Measurements from ENCODE around the gene TRABD. TPM values are rescaled to one million over a fixed set of nuclear protein-coding genes. Genes with fewer than 3 reads are reported as not detected.
"Not testable (repeated sequence)": the region's sequence is repeated elsewhere in the genome, so short reads cannot be mapped to it uniquely, and the experiment has no call there.

Gene TRABD, protein sequence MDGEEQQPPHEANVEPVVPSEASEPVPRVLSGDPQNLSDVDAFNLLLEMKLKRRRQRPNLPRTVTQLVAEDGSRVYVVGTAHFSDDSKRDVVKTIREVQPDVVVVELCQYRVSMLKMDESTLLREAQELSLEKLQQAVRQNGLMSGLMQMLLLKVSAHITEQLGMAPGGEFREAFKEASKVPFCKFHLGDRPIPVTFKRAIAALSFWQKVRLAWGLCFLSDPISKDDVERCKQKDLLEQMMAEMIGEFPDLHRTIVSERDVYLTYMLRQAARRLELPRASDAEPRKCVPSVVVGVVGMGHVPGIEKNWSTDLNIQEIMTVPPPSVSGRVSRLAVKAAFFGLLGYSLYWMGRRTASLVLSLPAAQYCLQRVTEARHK
- polyA plus RNA-seq (2012; ENCODE audit: missing spikeins): 23.8 TPM

DNA sequence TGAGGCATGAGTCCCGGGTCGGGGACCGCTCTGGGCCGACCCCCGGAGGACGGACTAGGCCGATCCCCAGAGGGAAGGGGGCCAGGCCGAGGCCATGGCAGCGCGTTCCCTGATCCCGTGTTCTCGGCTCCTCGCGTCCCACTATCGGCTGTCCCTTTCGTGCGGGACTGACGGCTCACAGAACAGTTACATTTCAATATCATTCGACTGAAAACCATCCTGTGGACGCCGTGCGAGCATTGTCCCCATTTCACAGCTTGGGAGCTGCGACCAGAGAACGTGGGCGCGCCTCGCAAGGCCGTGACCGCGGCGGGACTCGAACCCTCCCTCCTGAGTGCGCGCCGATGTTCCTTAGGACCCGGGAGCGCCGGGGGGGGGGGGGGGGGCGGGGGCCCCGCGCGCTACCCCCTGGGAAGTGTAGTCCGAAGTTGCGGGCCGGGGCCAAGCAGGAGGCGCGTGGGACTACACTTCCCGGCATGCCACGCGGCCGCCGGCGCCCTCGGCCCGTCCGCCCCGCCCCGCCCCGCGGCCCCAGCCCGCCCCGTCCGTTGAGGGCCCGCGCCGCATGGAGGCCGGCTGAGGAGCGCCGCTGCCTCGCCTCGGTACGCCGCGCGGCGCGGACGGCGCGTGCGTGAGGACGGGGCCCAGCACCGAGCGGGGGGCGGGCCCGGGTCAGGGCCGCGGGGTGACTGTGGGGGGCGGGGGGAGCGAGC lies at the start of gene TRABD:
TSS of gene TRABD (plus strand) at position 539 of the 713 bp plus-strand sequence. CDS start 7,148 bp downstream, outside the sequence.
- TF ChIP-seq POLR2AphosphoS5 (IDR thresholded peaks at IDR 0.05; ENCODE audit: low read depth, low read length) (no peak), TAF1 (IDR thresholded peaks at IDR 0.05; ENCODE audit: borderline replicate concordance, low read depth, low read length) (no peak), POLR2A (IDR thresholded peaks at IDR 0.05; ENCODE audit: low read depth, low read length) (peak; percentile 50; the same call in 1 of the 2 replicates)
- FAIRE-seq: peak; percentile 96

DNA sequence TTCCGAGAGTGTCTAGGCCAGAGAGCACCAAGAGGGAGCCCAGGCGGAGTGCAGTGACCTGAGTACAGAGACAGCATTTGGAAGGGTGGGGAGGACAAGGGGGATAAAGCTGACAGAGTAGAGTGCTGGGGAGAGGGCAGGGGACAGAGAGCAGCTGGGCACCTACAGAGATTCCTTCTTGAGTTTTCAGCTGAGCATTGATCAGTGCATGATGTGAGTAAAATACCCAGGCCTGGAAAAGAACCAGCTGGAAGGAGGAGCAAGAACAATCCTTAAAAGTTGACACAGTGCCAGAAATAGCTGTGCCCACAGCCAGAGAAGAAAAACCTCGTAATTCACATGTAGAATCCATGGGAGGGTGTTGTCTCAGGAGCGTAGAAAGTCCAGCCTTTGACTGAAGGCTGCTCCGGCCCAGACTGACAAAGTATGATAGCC lies 49.1 kb upstream of the TRABD start:
- no peak for FAIRE-seq
- no peak for TF ChIP-seq TAF1 (IDR thresholded peaks at IDR 0.05; ENCODE audit: borderline replicate concordance, low read depth, low read length)
- no peak for TF ChIP-seq POLR2A (IDR thresholded peaks at IDR 0.05; ENCODE audit: low read depth, low read length)
- TF ChIP-seq POLR2AphosphoS5 (IDR thresholded peaks at IDR 0.05; ENCODE audit: low read depth, low read length): no peak
- DNase-seq (ENCODE audit: insufficient read length): no peak

More for the DNA sequence above, at the start of gene TRABD:
- DNase-seq (ENCODE audit: insufficient read length): peak; percentile 95

DNA sequence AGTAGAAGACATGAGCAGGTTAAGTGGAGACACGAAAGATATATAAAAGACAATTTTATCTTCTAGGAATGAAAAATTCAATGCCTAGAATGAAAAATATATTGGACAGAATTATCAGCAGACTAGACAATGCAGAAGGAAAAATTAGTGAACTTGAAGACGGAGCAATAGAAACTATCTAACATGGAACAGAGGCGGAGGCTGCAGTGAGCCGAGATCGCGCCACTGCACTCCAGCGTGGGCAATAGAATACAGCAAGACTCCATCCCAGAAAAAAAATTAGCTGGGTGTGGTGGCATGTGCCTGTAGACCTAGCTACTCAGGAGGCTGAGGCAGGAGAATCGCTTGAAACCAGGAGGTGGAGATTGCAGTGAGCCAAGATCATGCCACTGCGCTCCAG lies 48.4 kb upstream of the TRABD start:
- DNase-seq (ENCODE audit: insufficient read length); FAIRE-seq: not testable (repeated sequence)

DNA sequence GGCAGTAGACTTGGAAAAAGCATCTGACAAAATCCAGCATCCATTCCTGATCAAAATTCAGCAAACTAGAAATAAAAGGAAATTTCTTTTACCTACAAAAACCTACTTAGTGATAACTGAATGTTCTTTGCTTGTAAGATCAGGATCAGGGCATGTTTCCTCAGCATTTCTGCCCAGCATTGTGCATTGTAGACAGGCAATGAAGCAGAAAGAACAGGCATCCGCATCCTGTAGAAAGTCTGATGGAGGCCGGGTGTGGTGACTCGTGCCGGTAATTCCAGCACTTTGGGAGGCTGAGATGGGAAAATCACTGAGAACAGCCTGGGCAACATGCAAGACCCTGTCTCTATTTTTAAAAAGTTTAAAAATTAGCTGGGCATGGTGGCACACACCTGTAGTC lies 47.7 kb upstream of the TRABD start:
- FAIRE-seq (no peak), DNase-seq (ENCODE audit: insufficient read length) (no peak)
- TF ChIP-seq POLR2AphosphoS5 (IDR thresholded peaks at IDR 0.05; ENCODE audit: low read depth, low read length): no peak

DNA sequence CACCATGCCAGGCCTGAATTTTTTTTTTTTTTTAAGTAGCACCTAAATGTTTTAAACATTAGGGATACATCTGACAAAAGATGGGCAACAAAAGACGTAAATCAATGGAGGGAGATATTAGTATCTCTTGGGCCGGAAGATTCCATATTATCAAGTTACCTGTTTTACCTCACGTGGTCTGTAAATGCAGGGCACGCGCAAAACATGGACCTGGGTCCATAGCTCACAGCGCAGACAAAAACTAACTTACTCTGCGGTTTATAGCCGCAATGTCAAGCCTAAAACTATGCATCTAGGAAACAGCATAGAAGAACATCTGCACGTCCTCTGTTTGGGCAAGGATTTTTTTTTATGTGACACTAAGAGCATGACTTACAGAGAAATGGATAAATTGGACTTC lies 46.7 kb upstream of the TRABD start:
- no peak for DNase-seq (ENCODE audit: insufficient read length)

DNA sequence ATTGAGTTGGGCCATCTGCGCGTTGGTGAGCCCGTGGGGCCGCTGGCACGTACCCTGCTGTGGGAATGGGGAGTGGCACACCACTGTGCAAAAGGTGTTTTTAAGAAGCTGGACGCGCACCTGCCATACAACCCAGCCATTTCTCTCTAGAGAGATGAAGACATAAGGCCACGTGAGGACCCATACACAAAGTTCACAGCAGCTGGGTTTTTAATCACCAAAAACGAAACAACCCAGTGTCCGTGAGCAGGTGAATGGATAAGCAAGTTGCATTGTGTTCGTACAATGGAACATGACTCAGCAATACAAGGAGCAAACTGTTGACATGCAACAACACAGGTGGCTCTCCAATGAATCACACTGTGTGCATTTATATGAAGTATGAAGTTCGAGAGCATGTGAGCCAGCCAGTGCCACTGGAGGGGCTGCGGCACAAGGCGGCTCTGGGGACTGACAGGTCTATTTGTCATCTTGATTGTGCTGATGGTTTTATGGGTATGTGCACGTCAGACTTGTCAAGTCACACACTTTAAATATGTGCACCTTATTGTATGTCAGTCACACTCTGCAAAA lies 45.8 kb upstream of the TRABD start:
- TF ChIP-seq POLR2AphosphoS5 (IDR thresholded peaks at IDR 0.05; ENCODE audit: low read depth, low read length) (no peak), TAF1 (IDR thresholded peaks at IDR 0.05; ENCODE audit: borderline replicate concordance, low read depth, low read length) (no peak), POLR2A (IDR thresholded peaks at IDR 0.05; ENCODE audit: low read depth, low read length) (no peak)
- FAIRE-seq: no peak

More for the DNA sequence above, 46.7 kb upstream of the TRABD start:
- TF ChIP-seq POLR2A (IDR thresholded peaks at IDR 0.05; ENCODE audit: low read depth, low read length) (no peak), TAF1 (IDR thresholded peaks at IDR 0.05; ENCODE audit: borderline replicate concordance, low read depth, low read length) (no peak), POLR2AphosphoS5 (IDR thresholded peaks at IDR 0.05; ENCODE audit: low read depth, low read length) (no peak)
- no peak for FAIRE-seq

DNA sequence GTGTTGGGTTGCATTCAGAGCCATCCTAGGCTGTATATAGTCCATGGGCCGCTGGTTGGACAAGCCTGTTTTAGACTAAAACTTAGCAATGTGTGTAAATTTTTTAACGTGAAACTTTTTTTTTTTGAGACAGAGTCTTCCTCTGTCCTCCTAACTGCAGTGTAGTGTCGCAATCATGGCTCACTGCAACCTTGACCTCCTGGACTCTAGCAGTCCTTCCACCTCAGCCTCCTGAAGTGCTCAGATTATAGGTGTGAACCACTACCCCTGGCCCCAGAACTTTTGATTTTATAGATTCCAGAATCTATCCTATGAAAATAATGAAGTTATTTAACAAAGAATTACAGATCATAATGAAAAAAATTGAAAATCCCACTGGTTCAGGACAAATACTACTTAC lies 45.1 kb upstream of the TRABD start:
- FAIRE-seq: no peak
- no peak for DNase-seq (ENCODE audit: insufficient read length)
- no peak for TF ChIP-seq POLR2A (IDR thresholded peaks at IDR 0.05; ENCODE audit: low read depth, low read length)
- no peak for TF ChIP-seq POLR2AphosphoS5 (IDR thresholded peaks at IDR 0.05; ENCODE audit: low read depth, low read length)
- TF ChIP-seq TAF1 (IDR thresholded peaks at IDR 0.05; ENCODE audit: borderline replicate concordance, low read depth, low read length): no peak

More for the DNA sequence above, 45.8 kb upstream of the TRABD start:
- no peak for DNase-seq (ENCODE audit: insufficient read length)

DNA sequence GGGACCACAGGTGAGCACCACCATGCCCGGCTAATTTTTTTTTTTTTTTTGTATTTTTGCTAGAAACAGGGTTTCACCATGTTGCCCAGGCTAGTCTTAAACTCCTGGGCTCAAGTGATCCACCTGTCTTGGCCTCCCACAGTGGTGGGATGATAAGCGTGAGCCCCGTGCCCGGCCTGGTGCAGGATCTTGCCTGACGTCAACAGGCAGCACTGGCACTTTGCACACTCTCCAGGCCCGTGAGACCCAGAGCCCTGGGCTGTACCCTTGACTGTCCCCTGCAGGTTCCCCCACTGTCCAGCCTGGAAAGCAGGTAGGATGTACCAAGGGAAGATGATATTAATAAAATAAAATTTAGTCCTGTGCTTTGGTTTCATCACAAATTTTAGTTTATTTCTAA lies 44.3 kb upstream of the TRABD start:
- TF ChIP-seq POLR2AphosphoS5 (IDR thresholded peaks at IDR 0.05; ENCODE audit: low read depth, low read length): no peak
- DNase-seq (ENCODE audit: insufficient read length) (no peak), FAIRE-seq (no peak)

DNA sequence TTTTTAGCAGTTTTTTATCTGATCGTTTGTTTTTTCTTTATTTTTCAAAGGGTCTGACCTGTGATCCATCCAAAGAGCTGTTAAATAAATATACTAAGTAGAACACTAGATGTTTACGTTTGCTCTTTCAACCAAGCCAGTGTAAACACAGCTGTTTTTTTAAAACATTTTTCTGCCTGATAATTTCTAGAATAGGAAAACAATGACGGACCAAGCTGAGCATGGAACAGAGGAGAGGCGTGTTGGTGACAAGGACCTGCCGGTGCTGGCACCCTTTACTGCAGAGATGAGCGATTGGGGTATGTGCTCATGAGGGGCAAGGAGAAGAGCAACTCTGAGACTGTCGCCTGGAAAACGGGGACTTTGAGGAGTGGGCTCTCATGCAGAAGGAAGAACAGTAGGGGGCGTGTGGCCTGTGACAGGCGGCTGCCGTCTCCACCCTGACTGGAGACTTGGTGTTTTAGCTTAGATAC lies 43.8 kb upstream of the TRABD start:
- TF ChIP-seq POLR2AphosphoS5 (IDR thresholded peaks at IDR 0.05; ENCODE audit: low read depth, low read length) (no peak), TAF1 (IDR thresholded peaks at IDR 0.05; ENCODE audit: borderline replicate concordance, low read depth, low read length) (no peak), POLR2A (IDR thresholded peaks at IDR 0.05; ENCODE audit: low read depth, low read length) (no peak)
- DNase-seq (ENCODE audit: insufficient read length) (no peak), FAIRE-seq (no peak)

DNA sequence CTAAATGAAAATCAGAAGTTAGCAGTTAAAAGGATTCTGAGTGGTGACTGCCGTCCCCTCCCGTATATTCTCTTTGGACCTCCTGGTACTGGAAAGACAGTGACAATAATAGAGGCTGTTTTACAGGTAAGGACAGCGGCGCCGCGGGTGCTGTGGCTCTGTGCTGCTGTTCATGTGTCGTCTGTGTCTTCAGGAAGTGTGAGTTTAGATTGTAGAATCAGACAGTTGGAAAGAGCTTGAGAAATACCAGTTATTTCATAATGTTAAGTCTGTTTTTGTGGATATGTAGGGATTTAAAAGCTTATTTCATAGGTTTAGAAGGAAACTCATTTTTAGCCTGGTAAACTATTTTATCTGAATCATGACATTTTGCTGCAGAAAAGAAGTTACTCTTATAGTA lies 42.6 kb upstream of the TRABD start:
- TF ChIP-seq POLR2A (IDR thresholded peaks at IDR 0.05; ENCODE audit: low read depth, low read length) (no peak), TAF1 (IDR thresholded peaks at IDR 0.05; ENCODE audit: borderline replicate concordance, low read depth, low read length) (no peak), POLR2AphosphoS5 (IDR thresholded peaks at IDR 0.05; ENCODE audit: low read depth, low read length) (no peak)
- no peak for DNase-seq (ENCODE audit: insufficient read length)
- FAIRE-seq: no peak

DNA sequence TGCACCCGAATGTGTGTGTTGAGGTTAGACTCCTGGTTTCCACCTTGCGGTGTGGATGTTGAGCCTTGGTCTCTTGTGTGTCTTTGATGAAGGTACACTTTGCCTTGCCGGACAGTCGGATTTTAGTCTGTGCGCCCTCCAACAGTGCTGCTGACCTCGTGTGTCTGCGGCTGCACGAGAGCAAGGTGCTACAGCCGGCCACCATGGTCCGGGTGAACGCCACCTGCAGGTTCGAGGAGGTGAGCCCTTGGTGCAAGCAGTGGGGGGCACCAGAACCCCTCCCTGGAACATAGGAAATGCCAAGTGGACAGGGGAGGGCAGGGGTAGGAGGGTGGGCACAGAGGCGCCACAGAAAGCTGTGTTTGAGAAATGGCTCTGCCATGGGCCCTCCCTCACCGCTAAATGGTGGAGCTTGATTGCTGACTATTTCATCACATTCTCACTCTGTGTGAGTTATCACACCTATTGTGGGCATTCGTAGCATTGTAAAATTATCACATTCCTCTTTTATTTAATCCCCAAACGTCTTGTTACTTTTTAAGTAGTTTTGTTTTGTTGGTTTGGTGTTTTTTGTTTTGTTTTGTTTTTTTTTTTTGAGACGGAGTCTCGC lies 41.6 kb upstream of the TRABD start:
- DNase-seq (ENCODE audit: insufficient read length) (no peak), FAIRE-seq (no peak)
- TF ChIP-seq POLR2AphosphoS5 (IDR thresholded peaks at IDR 0.05; ENCODE audit: low read depth, low read length): no peak
- TF ChIP-seq POLR2A (IDR thresholded peaks at IDR 0.05; ENCODE audit: low read depth, low read length): no peak
- TF ChIP-seq TAF1 (IDR thresholded peaks at IDR 0.05; ENCODE audit: borderline replicate concordance, low read depth, low read length): no peak
